ENCODE data around the gene GDPD4.

The GDPD4 gene

DNA sequence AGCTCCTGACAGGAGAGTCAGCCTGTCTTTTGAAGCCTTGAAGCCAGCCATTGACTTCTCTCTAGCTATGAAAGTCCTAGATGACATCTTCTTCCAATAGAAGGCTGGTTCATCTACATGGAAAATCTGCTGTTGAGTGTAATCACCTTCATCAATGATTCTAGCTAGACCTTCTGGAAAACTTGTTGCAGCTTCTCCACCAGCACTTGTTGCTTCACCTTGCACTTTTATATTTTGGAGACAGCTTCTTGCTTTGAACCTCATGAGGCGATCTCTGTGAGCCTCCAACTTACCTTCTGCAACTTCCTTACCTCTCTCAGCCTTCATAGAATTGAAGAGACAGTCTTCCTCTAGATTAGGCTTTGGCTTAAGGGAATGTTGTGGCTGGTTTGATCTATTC is 115.2 kb downstream of the GDPD4 start:
- no peak overlapping the region for H3K4me3 ChIP-seq (ENCODE audit: low read depth, low read length)
- TF ChIP-seq, protein P1, sequence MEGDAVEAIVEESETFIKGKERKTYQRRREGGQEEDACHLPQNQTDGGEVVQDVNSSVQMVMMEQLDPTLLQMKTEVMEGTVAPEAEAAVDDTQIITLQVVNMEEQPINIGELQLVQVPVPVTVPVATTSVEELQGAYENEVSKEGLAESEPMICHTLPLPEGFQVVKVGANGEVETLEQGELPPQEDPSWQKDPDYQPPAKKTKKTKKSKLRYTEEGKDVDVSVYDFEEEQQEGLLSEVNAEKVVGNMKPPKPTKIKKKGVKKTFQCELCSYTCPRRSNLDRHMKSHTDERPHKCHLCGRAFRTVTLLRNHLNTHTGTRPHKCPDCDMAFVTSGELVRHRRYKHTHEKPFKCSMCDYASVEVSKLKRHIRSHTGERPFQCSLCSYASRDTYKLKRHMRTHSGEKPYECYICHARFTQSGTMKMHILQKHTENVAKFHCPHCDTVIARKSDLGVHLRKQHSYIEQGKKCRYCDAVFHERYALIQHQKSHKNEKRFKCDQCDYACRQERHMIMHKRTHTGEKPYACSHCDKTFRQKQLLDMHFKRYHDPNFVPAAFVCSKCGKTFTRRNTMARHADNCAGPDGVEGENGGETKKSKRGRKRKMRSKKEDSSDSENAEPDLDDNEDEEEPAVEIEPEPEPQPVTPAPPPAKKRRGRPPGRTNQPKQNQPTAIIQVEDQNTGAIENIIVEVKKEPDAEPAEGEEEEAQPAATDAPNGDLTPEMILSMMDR (IDR thresholded peaks at IDR 0.05; ENCODE audit: borderline replicate concordance, insufficient read depth, low read depth, low read length), result no peak

- TF ChIP-seq, protein P1 (IDR thresholded peaks at IDR 0.05; ENCODE audit: borderline replicate concordance, insufficient read depth, low read depth, low read length), result no peak
- H3K4me3 ChIP-seq (ENCODE audit: low read depth, low read length), result no peak overlapping the region
Measured at GRCh38 chr11:77184136-77184860, 117.2 kb downstream of the GDPD4 start.

- TF ChIP-seq, protein P1 (IDR thresholded peaks at IDR 0.05; ENCODE audit: borderline replicate concordance, insufficient read depth, low read depth, low read length), result no peak
- no peak overlapping the region for H3K4me3 ChIP-seq (ENCODE audit: low read depth, low read length)
Measured at GRCh38 chr11:77183431-77183984, 118.0 kb downstream of the GDPD4 start.

- TF ChIP-seq, protein P1 (IDR thresholded peaks at IDR 0.05; ENCODE audit: borderline replicate concordance, insufficient read depth, low read depth, low read length), result no peak
- no peak overlapping the region for H3K4me3 ChIP-seq (ENCODE audit: low read depth, low read length)
Measured at GRCh38 chr11:77182542-77183430, 118.7 kb downstream of the GDPD4 start.

DNA sequence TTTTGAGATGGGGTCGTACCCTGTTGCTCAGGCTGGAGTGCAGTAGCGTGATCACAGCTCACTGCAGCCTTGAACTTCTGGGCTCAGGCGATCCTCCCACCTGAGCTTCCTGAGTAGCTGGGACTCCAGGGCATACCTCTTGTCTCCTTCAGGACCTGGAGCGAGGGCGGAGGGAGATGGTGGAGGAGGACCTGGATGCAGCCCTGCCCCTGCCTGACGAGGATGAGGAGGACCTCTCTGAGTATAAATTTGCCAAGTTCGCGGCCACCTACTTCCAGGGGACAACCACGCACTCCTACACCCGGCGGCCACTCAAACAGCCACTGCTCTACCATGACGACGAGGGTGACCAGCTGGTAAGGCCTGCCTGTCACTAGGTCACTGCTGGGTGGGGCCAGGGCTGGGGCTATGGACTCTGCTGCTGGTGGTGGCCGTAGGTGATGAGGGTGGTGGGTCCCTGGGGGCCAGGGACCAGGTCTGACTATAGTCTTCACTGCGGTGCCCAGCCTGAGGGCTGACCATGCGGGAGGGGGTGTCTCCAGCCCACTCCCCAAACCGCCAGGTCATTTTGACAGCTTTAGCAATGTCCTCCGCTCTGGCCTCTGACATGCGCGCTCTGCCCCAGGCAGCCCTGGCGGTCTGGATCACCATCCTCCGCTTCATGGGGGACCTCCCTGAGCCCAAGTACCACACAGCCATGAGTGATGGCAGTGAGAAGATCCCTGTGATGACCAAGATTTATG is 119.5 kb downstream of the GDPD4 start:
- no peak overlapping the region for H3K4me3 ChIP-seq (ENCODE audit: low read depth, low read length)
- TF ChIP-seq, protein P1 (IDR thresholded peaks at IDR 0.05; ENCODE audit: borderline replicate concordance, insufficient read depth, low read depth, low read length), result no peak

DNA sequence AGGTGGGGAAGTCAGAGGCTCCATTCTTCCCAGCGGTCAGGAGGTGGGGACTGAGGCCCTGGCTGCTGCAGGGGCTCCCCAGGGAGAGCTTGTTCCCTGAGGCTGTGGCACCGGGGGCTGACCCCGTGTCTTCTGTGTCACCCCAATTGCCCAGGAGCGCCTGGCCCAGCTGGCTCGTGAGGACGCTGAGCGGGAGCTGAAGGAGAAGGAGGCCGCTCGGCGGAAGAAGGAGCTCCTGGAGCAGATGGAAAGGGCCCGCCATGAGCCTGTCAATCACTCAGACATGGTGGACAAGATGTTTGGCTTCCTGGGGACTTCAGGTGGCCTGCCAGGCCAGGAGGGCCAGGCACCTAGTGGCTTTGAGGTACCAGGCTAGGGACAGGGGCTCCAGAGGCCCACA is 120.3 kb downstream of the GDPD4 start:
- no peak overlapping the region for H3K4me3 ChIP-seq (ENCODE audit: low read depth, low read length)
- TF ChIP-seq, protein P1 (IDR thresholded peaks at IDR 0.05; ENCODE audit: borderline replicate concordance, insufficient read depth, low read depth, low read length), result no peak

All from GM12875 (cell line).